Measurements from ENCODE around the gene ARFGEF3. TPM values are rescaled to one million over a fixed set of nuclear protein-coding genes. Genes with fewer than 3 reads are reported as not detected.

The ARFGEF3 gene
- total RNA-seq, 2 donors from 2014 or later = 1.1 to 1.4 TPM

DNA sequence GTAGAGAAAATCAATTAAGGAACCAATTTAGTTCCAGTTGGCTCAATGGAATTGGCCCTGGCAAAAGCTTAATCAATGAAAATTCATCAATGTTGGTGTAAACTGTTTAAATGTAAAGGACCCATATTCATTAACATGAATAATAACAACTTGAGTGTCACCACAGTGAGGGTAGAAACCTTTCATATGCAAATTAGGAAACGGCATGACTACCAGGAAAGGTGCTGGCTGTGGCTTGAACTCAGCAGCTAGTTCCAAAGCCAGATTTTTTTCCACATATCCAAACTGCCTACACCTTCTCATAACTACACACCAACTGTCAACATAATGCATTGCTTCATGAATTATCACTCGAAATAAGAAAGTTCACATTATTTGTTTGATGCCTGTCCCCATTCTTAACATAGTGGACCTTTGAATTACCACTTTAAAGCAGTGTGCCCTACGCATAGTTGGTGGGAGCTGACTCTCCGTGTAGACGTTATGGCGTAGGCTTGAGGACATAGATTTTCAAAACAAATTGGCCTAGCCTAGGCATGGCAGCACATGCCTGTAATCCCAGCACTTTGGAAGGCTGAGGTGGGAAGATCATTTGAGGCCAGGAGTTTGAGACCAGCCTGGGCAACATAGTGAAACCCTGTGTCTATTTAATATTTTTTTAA, 36.8 kb downstream of the ARFGEF3 start:
- no peak overlapping the region for H3K4me3 ChIP-seq
- H3K9me3 ChIP-seq = no peaks in the 10 kb centered on the region
- H3K27ac ChIP-seq = no peak overlapping the region
- ATAC-seq (ENCODE audit: insufficient number of reproducible peaks, low FRiP score, low read depth) (no peak), DNase-seq (ENCODE audit: low spot score) (no peak)
- no peaks in the 10 kb centered on the region for H3K4me1 ChIP-seq (ENCODE audit: control insufficient read depth in 1 of 2, low read depth in 2 of 2)
- H3K36me3 ChIP-seq = no peaks in the 10 kb centered on the region
- TF ChIP-seq, protein P1, sequence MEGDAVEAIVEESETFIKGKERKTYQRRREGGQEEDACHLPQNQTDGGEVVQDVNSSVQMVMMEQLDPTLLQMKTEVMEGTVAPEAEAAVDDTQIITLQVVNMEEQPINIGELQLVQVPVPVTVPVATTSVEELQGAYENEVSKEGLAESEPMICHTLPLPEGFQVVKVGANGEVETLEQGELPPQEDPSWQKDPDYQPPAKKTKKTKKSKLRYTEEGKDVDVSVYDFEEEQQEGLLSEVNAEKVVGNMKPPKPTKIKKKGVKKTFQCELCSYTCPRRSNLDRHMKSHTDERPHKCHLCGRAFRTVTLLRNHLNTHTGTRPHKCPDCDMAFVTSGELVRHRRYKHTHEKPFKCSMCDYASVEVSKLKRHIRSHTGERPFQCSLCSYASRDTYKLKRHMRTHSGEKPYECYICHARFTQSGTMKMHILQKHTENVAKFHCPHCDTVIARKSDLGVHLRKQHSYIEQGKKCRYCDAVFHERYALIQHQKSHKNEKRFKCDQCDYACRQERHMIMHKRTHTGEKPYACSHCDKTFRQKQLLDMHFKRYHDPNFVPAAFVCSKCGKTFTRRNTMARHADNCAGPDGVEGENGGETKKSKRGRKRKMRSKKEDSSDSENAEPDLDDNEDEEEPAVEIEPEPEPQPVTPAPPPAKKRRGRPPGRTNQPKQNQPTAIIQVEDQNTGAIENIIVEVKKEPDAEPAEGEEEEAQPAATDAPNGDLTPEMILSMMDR (IDR thresholded peaks at IDR 0.05) = no peak
- no peaks in the 10 kb centered on the region for H3K27me3 ChIP-seq (replicated peaks; ENCODE audit: insufficient read depth)

DNA sequence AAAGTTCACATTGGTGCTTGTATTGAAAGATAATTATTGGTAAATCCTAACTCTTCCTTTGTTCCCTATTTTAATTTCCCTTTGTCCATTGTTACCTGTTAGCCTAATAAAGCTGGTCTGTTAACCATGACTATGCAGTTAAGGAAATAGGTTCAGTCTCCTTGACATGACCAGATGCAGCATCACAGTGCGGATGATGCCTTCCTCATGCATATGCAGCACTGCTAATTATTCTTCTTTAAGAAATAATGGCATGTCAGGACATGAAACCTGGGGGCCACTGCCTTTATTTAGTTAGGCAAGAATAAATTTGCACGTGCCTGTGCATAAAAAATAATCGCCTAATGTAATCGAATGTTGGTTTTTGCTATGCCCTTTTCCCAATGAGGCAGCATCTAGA, 40.1 kb downstream of the ARFGEF3 start:
- no peaks in the 10 kb centered on the region for H3K4me1 ChIP-seq (ENCODE audit: control insufficient read depth in 1 of 2, low read depth in 2 of 2)
- H3K4me3 ChIP-seq = no peak overlapping the region
- TF ChIP-seq, protein P1 (IDR thresholded peaks at IDR 0.05) = no peak
- ATAC-seq (ENCODE audit: insufficient number of reproducible peaks, low FRiP score, low read depth) (no peak), DNase-seq (ENCODE audit: low spot score) (no peak)
- no peaks in the 10 kb centered on the region for H3K9me3 ChIP-seq
- no peak overlapping the region for H3K27ac ChIP-seq
- no peaks in the 10 kb centered on the region for H3K27me3 ChIP-seq (replicated peaks; ENCODE audit: insufficient read depth)
- no peaks in the 10 kb centered on the region for H3K36me3 ChIP-seq

DNA sequence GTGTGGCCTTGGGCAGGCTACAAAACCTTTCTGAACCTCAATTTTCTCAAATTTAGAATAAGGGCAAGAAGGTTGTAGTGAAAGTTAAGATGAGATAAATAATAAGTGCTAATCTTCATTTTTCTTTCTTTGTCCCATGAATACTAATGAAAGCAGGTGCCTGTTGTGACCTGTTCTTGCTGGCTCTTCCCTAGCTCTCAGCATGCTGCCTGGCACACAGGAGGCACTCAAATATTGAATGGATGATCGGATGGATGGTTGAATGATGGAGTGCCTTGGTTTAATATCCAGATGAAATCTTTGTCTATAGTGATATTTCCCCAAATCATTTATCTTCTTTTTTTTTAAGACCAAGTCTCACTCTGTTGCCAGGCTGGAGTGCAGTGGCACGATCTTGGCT, 41.6 kb downstream of the ARFGEF3 start:
- TF ChIP-seq, protein P1 (IDR thresholded peaks at IDR 0.05) = no peak

DNA sequence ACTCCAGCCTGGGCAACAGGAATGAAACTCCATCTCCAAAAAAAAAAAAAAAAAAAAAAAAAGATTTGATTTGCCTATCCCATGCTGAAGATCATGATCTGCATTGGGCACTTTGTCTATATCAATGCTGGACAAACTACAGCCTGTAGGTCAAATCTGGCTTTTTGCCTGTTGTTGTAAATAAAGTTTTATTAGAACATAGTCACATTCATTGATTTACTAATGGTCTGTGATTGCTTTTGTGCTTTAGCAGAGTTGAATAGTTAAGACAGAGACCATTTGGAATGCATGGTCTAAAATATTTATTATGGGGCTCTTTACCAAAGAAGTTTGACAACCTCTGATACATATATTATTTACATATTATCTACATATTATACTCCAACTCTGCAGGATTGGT, 42.6 kb downstream of the ARFGEF3 start:
- ATAC-seq (ENCODE audit: insufficient number of reproducible peaks, low FRiP score, low read depth) = no peak

More for the DNA sequence above, 41.6 kb downstream of the ARFGEF3 start:
- H3K4me1 ChIP-seq (ENCODE audit: control insufficient read depth in 1 of 2, low read depth in 2 of 2) = no peaks in the 10 kb centered on the region
- ATAC-seq (ENCODE audit: insufficient number of reproducible peaks, low FRiP score, low read depth) (no peak), DNase-seq (ENCODE audit: low spot score) (no peak)
- H3K27ac ChIP-seq = no peak overlapping the region
- no peaks in the 10 kb centered on the region for H3K27me3 ChIP-seq (replicated peaks; ENCODE audit: insufficient read depth)
- no peaks in the 10 kb centered on the region for H3K9me3 ChIP-seq
- H3K36me3 ChIP-seq = no peaks in the 10 kb centered on the region
- no peak overlapping the region for H3K4me3 ChIP-seq

DNA sequence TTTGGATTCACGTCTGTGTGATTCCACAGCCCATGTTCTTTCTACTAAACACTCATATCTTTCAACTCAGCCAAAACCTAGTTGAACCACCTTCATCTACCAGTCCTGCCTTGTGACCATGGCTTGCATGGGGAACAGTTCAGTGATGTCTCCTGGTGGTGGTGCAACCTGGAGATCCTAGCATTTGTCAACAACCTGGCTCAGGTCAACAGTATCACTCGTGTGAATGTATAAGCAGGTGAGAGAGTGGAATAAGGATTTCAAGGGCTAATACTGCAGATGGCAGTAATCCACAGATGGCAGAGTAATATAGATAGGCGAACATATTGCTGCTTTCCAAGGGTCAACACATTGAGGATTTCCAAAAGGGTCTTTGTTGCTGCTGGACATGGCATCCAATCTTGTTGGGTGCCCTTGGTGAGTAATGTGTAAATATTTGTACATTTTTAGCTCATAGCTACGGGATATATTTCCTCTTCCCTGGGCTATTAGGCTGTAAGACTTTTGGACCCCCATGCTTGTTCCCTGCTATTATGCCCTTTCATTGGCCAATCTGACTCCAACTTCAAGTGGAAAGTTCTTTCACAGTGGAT, 43.1 kb downstream of the ARFGEF3 start:
- H3K36me3 ChIP-seq = no peaks in the 10 kb centered on the region
- H3K4me1 ChIP-seq (ENCODE audit: control insufficient read depth in 1 of 2, low read depth in 2 of 2) = no peaks in the 10 kb centered on the region
- no peak overlapping the region for H3K4me3 ChIP-seq
- no peaks in the 10 kb centered on the region for H3K27me3 ChIP-seq (replicated peaks; ENCODE audit: insufficient read depth)
- no peak for DNase-seq (ENCODE audit: low spot score)
- TF ChIP-seq, protein P1 (IDR thresholded peaks at IDR 0.05) = no peak
- no peak for ATAC-seq (ENCODE audit: insufficient number of reproducible peaks, low FRiP score, low read depth)
- H3K27ac ChIP-seq = no peak overlapping the region
- no peaks in the 10 kb centered on the region for H3K9me3 ChIP-seq

More for the DNA sequence above, 42.6 kb downstream of the ARFGEF3 start:
- Histone ChIP-seq H3K36me3 (no peaks in the 10 kb centered on the region), H3K27me3 (replicated peaks; ENCODE audit: insufficient read depth) (no peaks in the 10 kb centered on the region), H3K4me3 (no peak overlapping the region), H3K4me1 (ENCODE audit: control insufficient read depth in 1 of 2, low read depth in 2 of 2) (no peaks in the 10 kb centered on the region), H3K9me3 (no peaks in the 10 kb centered on the region), H3K27ac (no peak overlapping the region)
- TF ChIP-seq, protein P1 (IDR thresholded peaks at IDR 0.05) = no peak
- DNase-seq (ENCODE audit: low spot score) = no peak

Data from thoracic aorta (tissue), 2 donors.